H9 (cell line): ENCODE measurements around the gene SRM. TPM values are rescaled to one million over a fixed set of nuclear protein-coding genes. Genes with fewer than 3 reads are reported as not detected.
"Not testable (repeated sequence)": the region's sequence is repeated elsewhere in the genome, so short reads cannot be mapped to it uniquely, and the experiment has no call there.

Source experiments
- DNase-seq: peaks from one replicate; pipeline ENCODE4 v3.0.0-alpha.2; 2017
- H2AFZ ChIP-seq: one replicate; pipeline ENCODE4 v1.6.1; 2013; ENCODE audit warnings: mild to moderate bottlenecking, low read length, control low read depth, moderate library complexity
- H2AK5ac ChIP-seq: 2 replicates; pipeline ENCODE4 v1.6.1; 2013; ENCODE audit warnings: low read length, control low read depth, mixed read lengths; ENCODE audit not compliant: insufficient read length
- H2BK120ac ChIP-seq: one replicate; pipeline ENCODE4 v1.6.1; 2013; ENCODE audit warnings: low read depth, mild to moderate bottlenecking, low read length, control low read depth, inconsistent platforms; ENCODE audit not compliant: poor library complexity, severe bottlenecking
- H2BK12ac ChIP-seq: 2 replicates; pipeline ENCODE4 v1.6.1; 2013; ENCODE audit warnings: low read length, control low read depth, mixed read lengths, low read depth; ENCODE audit not compliant: insufficient read length
- H2BK15ac ChIP-seq: 2 replicates; pipeline ENCODE4 v1.6.1; 2013; ENCODE audit warnings: low read depth, low read length, control low read depth
- H2BK20ac ChIP-seq: one replicate; pipeline ENCODE4 v1.6.1; 2013; ENCODE audit warnings: low read depth, mild to moderate bottlenecking, low read length, control low read depth, inconsistent platforms; ENCODE audit not compliant: poor library complexity, severe bottlenecking
- H2BK5ac ChIP-seq: 2 replicates; pipeline ENCODE4 v1.6.1; 2013; ENCODE audit warnings: low read length, control low read depth, mixed read lengths; ENCODE audit not compliant: insufficient read length
- H3K14ac ChIP-seq: 2 replicates; pipeline ENCODE4 v1.6.1; 2013; ENCODE audit warnings: low read length, control low read depth; ENCODE audit not compliant: insufficient read depth
- H3K18ac ChIP-seq: 2 replicates; pipeline ENCODE4 v1.6.1; 2013; ENCODE audit warnings: low read depth, mild to moderate bottlenecking, mixed read lengths, low read length, control low read depth; ENCODE audit not compliant: insufficient read length
- H3K23ac ChIP-seq: 2 replicates; pipeline ENCODE4 v1.6.1; 2013; ENCODE audit warnings: low read length, control low read depth, mixed read lengths, low read depth; ENCODE audit not compliant: insufficient read length
- H3K23me2 ChIP-seq: 2 replicates; pipeline ENCODE4 v1.6.1; 2013; ENCODE audit warnings: low read depth, mild to moderate bottlenecking, mixed read lengths, low read length, control low read depth; ENCODE audit not compliant: insufficient read length, poor library complexity, severe bottlenecking
- H3K27ac ChIP-seq: 2 replicates; pipeline ENCODE4 v1.5.1; 2013; ENCODE audit warnings: low read length, control low read depth, mixed read lengths, low read depth; ENCODE audit not compliant: insufficient read length
- H3K27me3 ChIP-seq: 2 replicates; pipeline ENCODE4 v1.6.1; 2013; ENCODE audit warnings: low read length, control low read depth, inconsistent platforms; ENCODE audit not compliant: insufficient read depth
- H3K4ac ChIP-seq: 2 replicates; pipeline ENCODE4 v1.6.1; 2013; ENCODE audit warnings: low read depth, mild to moderate bottlenecking, control low read depth, inconsistent platforms, low read length, moderate library complexity
- H3K4me1 ChIP-seq: 2 replicates; pipeline ENCODE4 v1.6.1; 2013; ENCODE audit warnings: low read length, control low read depth, inconsistent platforms; ENCODE audit not compliant: insufficient read depth
- H3K4me2 ChIP-seq: 2 replicates; pipeline ENCODE4 v1.6.1; 2013; ENCODE audit warnings: low read length, control low read depth, mixed read lengths; ENCODE audit not compliant: insufficient read length, insufficient read depth
- H3K56ac ChIP-seq: 2 replicates; pipeline ENCODE4 v1.6.1; 2013; ENCODE audit warnings: low read depth, mild to moderate bottlenecking, mixed read lengths, low read length, control low read depth; ENCODE audit not compliant: insufficient read length
- H3K79me1 ChIP-seq: 2 replicates; pipeline ENCODE4 v1.6.1; 2013; ENCODE audit warnings: low read depth, mild to moderate bottlenecking, moderate library complexity, low read length, control low read depth, inconsistent platforms; ENCODE audit not compliant: insufficient read depth, poor library complexity, severe bottlenecking
- H3K79me2 ChIP-seq: 2 replicates; pipeline ENCODE4 v1.6.1; 2013; ENCODE audit warnings: low read length, control low read depth, inconsistent platforms; ENCODE audit not compliant: insufficient read depth
- H3K9ac ChIP-seq: 2 replicates; pipeline ENCODE4 v1.6.1; 2013; ENCODE audit warnings: low read length, control low read depth, mixed read lengths; ENCODE audit not compliant: insufficient read length; ENCODE audit errors: extremely low read depth
- H3K9me3 ChIP-seq: one replicate; pipeline ENCODE4 v1.6.1; 2013; ENCODE audit warnings: low read depth, low read length, inconsistent platforms; ENCODE audit not compliant: control insufficient read depth
- H3T11ph ChIP-seq: one replicate; pipeline ENCODE4 v1.6.1; 2013; ENCODE audit warnings: mild to moderate bottlenecking, low read length, control low read depth, inconsistent platforms
- H4K20me1 ChIP-seq: one replicate; pipeline ENCODE4 v1.6.1; 2013; ENCODE audit not compliant: control insufficient read depth, insufficient read length, insufficient read depth
- H4K5ac ChIP-seq: 2 replicates; pipeline ENCODE4 v1.6.1; 2013; ENCODE audit warnings: low read depth, mild to moderate bottlenecking, mixed read lengths, low read length, control low read depth; ENCODE audit not compliant: insufficient read length
- H4K8ac ChIP-seq: replicated peaks from 2 replicates; pipeline ENCODE4 v1.6.1; 2013; ENCODE audit warnings: low read length, control low read depth, mixed read lengths, low read depth; ENCODE audit not compliant: insufficient read length
- H4K91ac ChIP-seq: 2 replicates; pipeline ENCODE4 v1.6.1; 2013; ENCODE audit warnings: low read depth, mild to moderate bottlenecking, moderate library complexity, mixed read lengths, low read length, control low read depth; ENCODE audit not compliant: insufficient read length
- H3K27ac Mint-ChIP-seq, 3 experiments: 2 replicates in 2 of 3; 3 replicates in 1 of 3; pipeline ENCODE4 v1.8.0; 2020 to 2021; ENCODE audit warnings: mixed read lengths in 3 of 3, mild to moderate bottlenecking in 1 of 3, moderate library complexity in 1 of 3
- H3K27me3 Mint-ChIP-seq: 2 replicates; pipeline ENCODE4 v1.8.0; 2021; ENCODE audit warnings: low read depth, mild to moderate bottlenecking, moderate library complexity, mixed read lengths
- H3K36me3 Mint-ChIP-seq, 3 experiments: 2 replicates in 2 of 3; 3 replicates in 1 of 3; pipeline ENCODE4 v1.8.0; 2020 to 2021; ENCODE audit warnings: low read depth in 3 of 3, mixed read lengths in 3 of 3; ENCODE audit not compliant: insufficient read depth in 1 of 3
- H3K4me1 Mint-ChIP-seq, 2 experiments: 2 replicates each; pipeline ENCODE4 v1.8.0; 2020; ENCODE audit warnings: mixed read lengths in 2 of 2
- H3K4me3 Mint-ChIP-seq, 2 experiments: 2 replicates in 1 of 2; 3 replicates in 1 of 2; pipeline ENCODE4 v1.8.0; 2020 to 2021; ENCODE audit warnings: mild to moderate bottlenecking in 2 of 2, mixed read lengths in 2 of 2, moderate library complexity in 1 of 2
- H3K9me3 Mint-ChIP-seq, 2 experiments: 2 replicates in 1 of 2; 3 replicates in 1 of 2; pipeline ENCODE4 v1.8.0; 2020; ENCODE audit warnings: mild to moderate bottlenecking in 2 of 2, mixed read lengths in 2 of 2, moderate library complexity in 1 of 2
- CTCF ChIP-seq: fragments of 200-600 bp; sonication (generic); conservative IDR thresholded peaks from 3 replicates; pipeline ENCODE4 v1.8.0; 2021; ENCODE audit warnings: antibody characterized with exemption, mild to moderate bottlenecking
- WGBS: extraction: QIAGEN DNeasy Blood & Tissue Kit; methylation state at CpG from one replicate; pipeline ENCODE4 v1.1.7; 2013; ENCODE audit warnings: missing lambda C conversion rate, low lambda C conversion rate, mixed read lengths; ENCODE audit not compliant: insufficient read length; ENCODE audit errors: extremely low coverage; 5-methylcytosine and 5-hydroxymethylcytosine counted together
- total RNA-seq: library from RNA; stranded (reverse); gene quantifications from 2 replicates; pipeline ENCODE4 v1.2.1, GENCODE V29; 2021

The SRM gene
- total RNA-seq, 1 experiment from 2014 or later: 196 TPM

- no peak overlapping the region for H4K5ac ChIP-seq
- no peak overlapping the region for H3K23ac ChIP-seq
- H2AFZ ChIP-seq: no peak overlapping the region
- Mint-ChIP-seq H3K27me3 (no peaks in the 10 kb centered on the region), H3K9me3 (no peaks in the 10 kb centered on the region), H3K36me3 (peaks cover 6 to 31% (median 25%) of the 10 kb centered on the region in 3 experiments; a peak in 5 of 7 replicates), H3K27ac (peak overlapping the region in 1 of 3 experiments; percentile 63; a peak in 2 of 7 replicates), H3K4me3 (no peak overlapping the region; a peak in 1 of 5 replicates), H3K4me1 (peaks cover 3 to 4% of the 10 kb centered on the region in 2 experiments; a peak in 3 of 4 replicates)
- no peak overlapping the region for H3K14ac ChIP-seq
- no peak overlapping the region for H2BK20ac ChIP-seq
- H3K56ac ChIP-seq: no peak overlapping the region
- no peaks in the 10 kb centered on the region for H3K27me3 ChIP-seq
- H2BK12ac ChIP-seq: no peak overlapping the region
- TF ChIP-seq CTCF: no peak
- no peak overlapping the region for H2BK15ac ChIP-seq
- H3K79me2 ChIP-seq: no peaks in the 10 kb centered on the region
- no peak overlapping the region for H2BK5ac ChIP-seq
- no peak overlapping the region for H3K27ac ChIP-seq
- WGBS: no CpG with 5 or more reads among the region's 6 CpGs
- H2BK120ac ChIP-seq: no peak overlapping the region
- no peak overlapping the region for H3K4me2 ChIP-seq
- H3K4ac ChIP-seq: no peak overlapping the region
- no peak overlapping the region for H4K91ac ChIP-seq
- no peaks in the 10 kb centered on the region for H3K79me1 ChIP-seq
- no peaks in the 10 kb centered on the region for H3K4me1 ChIP-seq
- no peak overlapping the region for H3K9ac ChIP-seq
- no peak overlapping the region for H4K8ac ChIP-seq
- no peak for DNase-seq
- no peaks in the 10 kb centered on the region for H4K20me1 ChIP-seq
- H3K23me2 ChIP-seq: no peaks in the 10 kb centered on the region
- no peak overlapping the region for H2AK5ac ChIP-seq
- H3K18ac ChIP-seq: no peak overlapping the region
- H3K9me3 ChIP-seq: no peaks in the 10 kb centered on the region
- H3T11ph ChIP-seq: no peak overlapping the region
Measured at GRCh38 chr1:11101347-11101746, 41.5 kb upstream of the SRM start.

GRCh38 chr1:11100806-11101205 is 41.0 kb upstream of the SRM start:
- not testable (repeated sequence) for H3K4ac ChIP-seq, H3K9me3 ChIP-seq, H3K56ac ChIP-seq, H4K91ac ChIP-seq, H2BK5ac ChIP-seq, H3K27ac Mint-ChIP-seq, H2BK120ac ChIP-seq, H3K9me3 Mint-ChIP-seq, H3K4me2 ChIP-seq, H3K27me3 Mint-ChIP-seq, H2AK5ac ChIP-seq, H3K4me3 Mint-ChIP-seq, H2AFZ ChIP-seq, H3K18ac ChIP-seq, H3K14ac ChIP-seq, H2BK20ac ChIP-seq, DNase-seq, H3K27me3 ChIP-seq, H3T11ph ChIP-seq, H4K5ac ChIP-seq, H3K23me2 ChIP-seq, H3K79me2 ChIP-seq, H3K9ac ChIP-seq, H4K20me1 ChIP-seq, H4K8ac ChIP-seq, H3K4me1 Mint-ChIP-seq, H3K4me1 ChIP-seq, H3K79me1 ChIP-seq, H2BK12ac ChIP-seq, H2BK15ac ChIP-seq, H3K23ac ChIP-seq, H3K27ac ChIP-seq
- H3K36me3 Mint-ChIP-seq: peaks cover 5 to 31% (median 25%) of the 10 kb centered on the region in 3 experiments; a peak in 6 of 7 replicates
- no CpG with 5 or more reads among the region's 17 CpGs for WGBS
